ENCODE measurements around the gene ADAP1. TPM values are rescaled to one million over a fixed set of nuclear protein-coding genes. Genes with fewer than 3 reads are reported as not detected.
A peak's percentile ranks its signal among the peaks of the same experiment; 100 is the strongest.

ADAP1 gene
- total RNA-seq, 1 experiment from 2014 or later = 34.0 TPM

DNA sequence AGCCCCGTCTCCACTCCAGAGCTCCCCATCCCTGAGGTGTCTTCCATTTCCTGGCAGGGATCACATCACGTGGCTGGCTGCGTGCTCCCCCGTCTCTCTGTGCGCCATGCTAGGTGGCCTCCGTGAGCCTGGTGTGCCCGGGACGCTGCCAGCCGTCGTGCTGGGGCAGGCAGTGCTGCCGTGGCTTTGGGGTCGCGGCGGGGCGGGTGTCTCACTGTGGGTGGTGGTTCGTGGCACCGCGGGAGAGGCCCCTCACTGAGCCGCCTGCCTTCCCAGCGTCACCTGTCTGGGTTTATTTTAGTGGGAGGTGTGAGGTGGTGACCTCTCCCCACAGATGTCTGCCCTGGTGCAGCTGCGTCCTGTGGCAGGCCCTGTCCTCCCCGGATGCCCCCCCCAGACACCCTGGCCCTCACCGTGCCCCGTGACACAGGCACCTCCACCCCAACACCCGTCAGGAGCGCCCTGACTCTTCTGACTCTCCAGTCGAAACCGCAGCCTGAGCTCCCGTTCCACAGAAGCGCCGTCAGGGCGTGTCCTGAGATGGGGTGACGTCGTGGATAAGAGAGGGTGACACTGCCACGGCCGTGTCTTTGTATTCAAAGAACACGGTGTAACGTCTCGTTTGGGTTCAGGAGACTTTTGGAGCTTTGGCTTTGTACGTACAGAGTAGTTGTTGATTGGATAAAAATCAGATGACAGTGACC lies 60.2 kb downstream of the ADAP1 start:
- Histone ChIP-seq H3K9ac (ENCODE audit: low read length) (no peak overlapping the region), H3K9me3 (ENCODE audit: control insufficient read depth in 1 of 2, insufficient read depth in 1 of 2, low read depth in 1 of 2, low read length in 2 of 2) (no peaks in the 10 kb centered on the region), H3K4me2 (ENCODE audit: low read length) (no peak overlapping the region), H3K4me1 (ENCODE audit: control insufficient read depth in 1 of 2, insufficient read depth in 2 of 2, low read length in 2 of 2) (no peaks in the 10 kb centered on the region), H4K20me1 (ENCODE audit: insufficient read depth) (no peaks in the 10 kb centered on the region), H3K36me3 (ENCODE audit: control insufficient read depth in 1 of 2, insufficient read depth in 2 of 2, low read length in 2 of 2) (peaks cover 8 to 31% of the 10 kb centered on the region in 2 experiments; a peak in 3 of 4 replicates), H3K9me2 (ENCODE audit: insufficient read depth) (no peaks in the 10 kb centered on the region), H3K27me3 (ENCODE audit: insufficient read depth, low read length) (no peaks in the 10 kb centered on the region), H3K4me3 (replicated peaks in 1 of 2; ENCODE audit: low read depth in 1 of 2, low read length in 2 of 2) (no peak overlapping the region), H3K27ac (ENCODE audit: low read depth, low read length) (no peak overlapping the region), H3K79me2 (ENCODE audit: insufficient read depth, low read length) (peaks cover 2% of the 10 kb centered on the region; the same call in 1 of the 2 replicates), H2AFZ (ENCODE audit: low read depth, low read length, poor library complexity, severe bottlenecking) (no peak overlapping the region)
- intact Hi-C loops (cut with micrococcal nuclease) = no loop called here
- ChIA-PET POLR2A (no interaction called here), RAD21 (ENCODE audit: low non-redundant PET in 1 of 2, low total read pairs in 2 of 2, uncharacterized antibody in 2 of 2, unreplicated experiment in 2 of 2) (no interaction called here), CTCF (no interaction called here)
- BruUV-seq (replicated peaks) = no TSS peak
- ATAC-seq = no peak
- no peak for TF ChIP-seq MAX (IDR thresholded peaks at IDR 0.05)
- TF ChIP-seq, protein P1, sequence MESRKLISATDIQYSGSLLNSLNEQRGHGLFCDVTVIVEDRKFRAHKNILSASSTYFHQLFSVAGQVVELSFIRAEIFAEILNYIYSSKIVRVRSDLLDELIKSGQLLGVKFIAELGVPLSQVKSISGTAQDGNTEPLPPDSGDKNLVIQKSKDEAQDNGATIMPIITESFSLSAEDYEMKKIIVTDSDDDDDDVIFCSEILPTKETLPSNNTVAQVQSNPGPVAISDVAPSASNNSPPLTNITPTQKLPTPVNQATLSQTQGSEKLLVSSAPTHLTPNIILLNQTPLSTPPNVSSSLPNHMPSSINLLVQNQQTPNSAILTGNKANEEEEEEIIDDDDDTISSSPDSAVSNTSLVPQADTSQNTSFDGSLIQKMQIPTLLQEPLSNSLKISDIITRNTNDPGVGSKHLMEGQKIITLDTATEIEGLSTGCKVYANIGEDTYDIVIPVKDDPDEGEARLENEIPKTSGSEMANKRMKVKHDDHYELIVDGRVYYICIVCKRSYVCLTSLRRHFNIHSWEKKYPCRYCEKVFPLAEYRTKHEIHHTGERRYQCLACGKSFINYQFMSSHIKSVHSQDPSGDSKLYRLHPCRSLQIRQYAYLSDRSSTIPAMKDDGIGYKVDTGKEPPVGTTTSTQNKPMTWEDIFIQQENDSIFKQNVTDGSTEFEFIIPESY (IDR thresholded peaks at IDR 0.05; ENCODE audit: extremely low read depth, insufficient replicate concordance, low read length) = no peak
- no peak for TF ChIP-seq SP1 (IDR thresholded peaks at IDR 0.05; ENCODE audit: low read depth)
- DNase-seq (ENCODE audit: low read depth, low spot score) = no peak

- H3K27me3 ChIP-seq (ENCODE audit: insufficient read depth, low read length) = no peaks in the 10 kb centered on the region
- CTCF ChIA-PET = no interaction called here
- no peak overlapping the region for H3K27ac ChIP-seq (ENCODE audit: low read depth, low read length)
- POLR2A ChIA-PET = no interaction called here
- intact Hi-C loops (cut with micrococcal nuclease) = no loop called here
- DNase-seq (ENCODE audit: low read depth, low spot score) (no peak), ATAC-seq (no peak)
- peaks cover 9% of the 10 kb centered on the region; the same call in 1 of the 2 replicates for H3K79me2 ChIP-seq (ENCODE audit: insufficient read depth, low read length)
- no peaks in the 10 kb centered on the region for H3K9me3 ChIP-seq (ENCODE audit: control insufficient read depth in 1 of 2, insufficient read depth in 1 of 2, low read depth in 1 of 2, low read length in 2 of 2)
- H4K20me1 ChIP-seq (ENCODE audit: insufficient read depth) = no peaks in the 10 kb centered on the region
- H2AFZ ChIP-seq (ENCODE audit: low read depth, low read length, poor library complexity, severe bottlenecking) = no peak overlapping the region
- RAD21 ChIA-PET (ENCODE audit: low non-redundant PET in 1 of 2, low total read pairs in 2 of 2, uncharacterized antibody in 2 of 2, unreplicated experiment in 2 of 2) = no interaction called here
- BruUV-seq (replicated peaks) = no TSS peak
- no peaks in the 10 kb centered on the region for H3K9me2 ChIP-seq (ENCODE audit: insufficient read depth)
- H3K4me1 ChIP-seq (ENCODE audit: control insufficient read depth in 1 of 2, insufficient read depth in 2 of 2, low read length in 2 of 2) = no peaks in the 10 kb centered on the region
- no peak overlapping the region for H3K4me3 ChIP-seq (replicated peaks in 1 of 2; ENCODE audit: low read depth in 1 of 2, low read length in 2 of 2)
- H3K4me2 ChIP-seq (ENCODE audit: low read length) = no peak overlapping the region
- H3K9ac ChIP-seq (ENCODE audit: low read length) = no peak overlapping the region
- H3K36me3 ChIP-seq (ENCODE audit: control insufficient read depth in 1 of 2, insufficient read depth in 2 of 2, low read length in 2 of 2) = peaks cover 8 to 31% of the 10 kb centered on the region in 2 experiments; a peak in 3 of 4 replicates
- TF ChIP-seq, protein P1 (IDR thresholded peaks at IDR 0.05; ENCODE audit: extremely low read depth, insufficient replicate concordance, low read length) = no peak
- 0 out of 2 replicates have a peak, but pooled peaks have one; percentile 9 for TF ChIP-seq POLR2AphosphoS5 (IDR thresholded peaks at IDR 0.05; ENCODE audit: low read depth, low read length)
Observed at GRCh38 chr7:893686-894085, 60.8 kb downstream of the ADAP1 start.
